GM21723 (cell line): ENCODE measurements around the gene RC3H2.
"Not testable (repeated sequence)": the region's sequence is repeated elsewhere in the genome, so short reads cannot be mapped to it uniquely, and the experiment has no call there.

Experiments used
- ATAC-seq: cut with Tn5 transposase; IDR thresholded peaks from one replicate; pipeline ENCODE4 v1.9.1; 2021; ENCODE audit warnings: mild to moderate bottlenecking, moderate library complexity; ENCODE audit not compliant: unreplicated experiment

Gene RC3H2

GRCh38 chr9:122929796-122930354 is 24.7 kb upstream of the RC3H2 start:
- ATAC-seq = no peak

- no peak for ATAC-seq
Measured at GRCh38 chr9:122923947-122924346, 18.8 kb upstream of the RC3H2 start.

GRCh38 chr9:122922713-122923112 is 17.6 kb upstream of the RC3H2 start:
- no peak for ATAC-seq

- ATAC-seq = no peak
Measured at GRCh38 chr9:122918310-122918709, 13.2 kb upstream of the RC3H2 start.

- peak; percentile 97 for ATAC-seq
Measured at GRCh38 chr9:122912964-122913673, 8.0 kb upstream of the RC3H2 start, which contains the start of gene ZBTB6. ZBTB6 (minus strand) TSS chr9:122913323; CDS start chr9:122912072, 1,251 bp downstream.

- ATAC-seq = no peak
Measured at GRCh38 chr9:122912671-122912963, 7.5 kb upstream of the RC3H2 start.

- not testable (repeated sequence) for ATAC-seq
Measured at GRCh38 chr9:122906122-122906521, 963 bp upstream of the RC3H2 start.

- peak; percentile 20 for ATAC-seq
Measured at GRCh38 chr9:122904466-122904822, 715 bp downstream of the RC3H2 start.

GRCh38 chr9:122900791-122901190 is 4.4 kb downstream of the RC3H2 start:
- no peak for ATAC-seq

- ATAC-seq = no peak
Measured at GRCh38 chr9:122897969-122898368, 7.2 kb downstream of the RC3H2 start.

- no peak for ATAC-seq
Measured at GRCh38 chr9:122888480-122888879, 16.7 kb downstream of the RC3H2 start.

GRCh38 chr9:122883125-122883524 is 22.0 kb downstream of the RC3H2 start:
- no peak for ATAC-seq

- ATAC-seq = no peak
Measured at GRCh38 chr9:122879443-122879842, 25.7 kb downstream of the RC3H2 start.

- ATAC-seq = no peak
Measured at GRCh38 chr9:122875523-122875922, 29.6 kb downstream of the RC3H2 start.

- ATAC-seq = not testable (repeated sequence)
Measured at GRCh38 chr9:122867276-122867675, 37.9 kb downstream of the RC3H2 start.

- ATAC-seq = no peak
Measured at GRCh38 chr9:122866079-122866478, 39.1 kb downstream of the RC3H2 start.

- ATAC-seq = no peak
Measured at GRCh38 chr9:122865300-122865699, 39.9 kb downstream of the RC3H2 start.

- no peak for ATAC-seq
Measured at GRCh38 chr9:122863407-122863806, 41.8 kb downstream of the RC3H2 start.

- no peak for ATAC-seq
Measured at GRCh38 chr9:122860319-122861142, 44.6 kb downstream of the RC3H2 start.

GRCh38 chr9:122857815-122858214 is 47.3 kb downstream of the RC3H2 start:
- ATAC-seq = no peak

- ATAC-seq = not testable (repeated sequence)
Measured at GRCh38 chr9:122852085-122852786, 52.9 kb downstream of the RC3H2 start.
